ENCODE results near the gene SLC26A2. TPM values are rescaled to one million over a fixed set of nuclear protein-coding genes. Genes with fewer than 3 reads are reported as not detected.

The SLC26A2 gene
- total RNA-seq, 4 donors from 2014 or later, result 10.1 to 13.6 (median 12.8) TPM

DNA sequence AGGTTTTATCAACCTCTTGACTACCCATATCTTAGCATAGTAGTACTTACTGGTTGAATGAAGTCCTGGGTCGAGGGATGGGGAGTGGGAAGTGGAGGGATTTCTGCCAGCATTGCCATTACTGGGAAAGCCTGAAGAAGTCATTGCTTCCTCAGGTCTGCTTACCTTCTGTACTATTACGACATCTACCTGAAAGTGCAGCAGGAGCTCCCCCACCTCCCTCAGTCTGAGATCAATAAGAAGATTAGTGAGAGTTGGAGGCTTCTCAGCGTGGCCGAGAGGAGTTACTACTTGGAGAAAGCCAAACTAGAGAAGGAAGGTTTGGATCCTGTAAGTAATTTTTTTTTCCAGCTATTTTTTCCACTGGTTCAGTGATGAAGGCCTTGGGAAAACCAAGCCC, 45.8 kb downstream of the SLC26A2 start:
- peaks cover 13 to 18% of the 10 kb centered on the region in 2 donors for H3K4me1 ChIP-seq
- no peaks in the 10 kb centered on the region for H3K9me3 ChIP-seq
- TF ChIP-seq, protein P1, sequence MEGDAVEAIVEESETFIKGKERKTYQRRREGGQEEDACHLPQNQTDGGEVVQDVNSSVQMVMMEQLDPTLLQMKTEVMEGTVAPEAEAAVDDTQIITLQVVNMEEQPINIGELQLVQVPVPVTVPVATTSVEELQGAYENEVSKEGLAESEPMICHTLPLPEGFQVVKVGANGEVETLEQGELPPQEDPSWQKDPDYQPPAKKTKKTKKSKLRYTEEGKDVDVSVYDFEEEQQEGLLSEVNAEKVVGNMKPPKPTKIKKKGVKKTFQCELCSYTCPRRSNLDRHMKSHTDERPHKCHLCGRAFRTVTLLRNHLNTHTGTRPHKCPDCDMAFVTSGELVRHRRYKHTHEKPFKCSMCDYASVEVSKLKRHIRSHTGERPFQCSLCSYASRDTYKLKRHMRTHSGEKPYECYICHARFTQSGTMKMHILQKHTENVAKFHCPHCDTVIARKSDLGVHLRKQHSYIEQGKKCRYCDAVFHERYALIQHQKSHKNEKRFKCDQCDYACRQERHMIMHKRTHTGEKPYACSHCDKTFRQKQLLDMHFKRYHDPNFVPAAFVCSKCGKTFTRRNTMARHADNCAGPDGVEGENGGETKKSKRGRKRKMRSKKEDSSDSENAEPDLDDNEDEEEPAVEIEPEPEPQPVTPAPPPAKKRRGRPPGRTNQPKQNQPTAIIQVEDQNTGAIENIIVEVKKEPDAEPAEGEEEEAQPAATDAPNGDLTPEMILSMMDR (IDR thresholded peaks at IDR 0.05), result no peak
- TF ChIP-seq POLR2A (IDR thresholded peaks at IDR 0.05), result no peak
- H3K36me3 ChIP-seq, result peaks cover 22% of the 10 kb centered on the region in 2 donors
- no peak overlapping the region for H3K27ac ChIP-seq
- 91% methylated on average over 4 of the region's 4 CpGs for whole genome bisulfite sequencing, 2 donors
- no peak overlapping the region for H3K4me3 ChIP-seq (replicated peaks in 1 of 3)
- no peak for DNase-seq
- intact Hi-C loops (cut with DNase I), result no loop called here
- H3K27me3 ChIP-seq, result no peaks in the 10 kb centered on the region

GRCh38 chr5:150007050-150007449, 46.5 kb downstream of the SLC26A2 start:
- Histone ChIP-seq H3K27me3 (no peaks in the 10 kb centered on the region), H3K9me3 (no peaks in the 10 kb centered on the region), H3K36me3 (peaks cover 23 to 28% of the 10 kb centered on the region in 2 donors), H3K27ac (no peak overlapping the region), H3K4me1 (peaks cover 11 to 12% of the 10 kb centered on the region in 2 donors), H3K4me3 (replicated peaks in 1 of 3) (no peak overlapping the region)
- intact Hi-C loops (cut with DNase I), result no loop called here
- no peak for DNase-seq
- TF ChIP-seq, protein P1 (IDR thresholded peaks at IDR 0.05), result no peak
- no peak for TF ChIP-seq POLR2A (IDR thresholded peaks at IDR 0.05)

- intact Hi-C loops (cut with DNase I), result no loop called here
- peaks cover 39 to 52% of the 10 kb centered on the region in 2 donors for H3K36me3 ChIP-seq
- H3K4me3 ChIP-seq (replicated peaks in 1 of 3), result no peak overlapping the region
- H3K9me3 ChIP-seq, result no peaks in the 10 kb centered on the region
- no peaks in the 10 kb centered on the region for H3K4me1 ChIP-seq
- WGBS, 2 donors, result 83 to 96% methylated on average over 6 of the region's 6 CpGs
- DNase-seq, result no peak
- TF ChIP-seq POLR2A (IDR thresholded peaks at IDR 0.05), result no peak
- TF ChIP-seq, protein P1 (IDR thresholded peaks at IDR 0.05), result no peak
- H3K27me3 ChIP-seq, result no peaks in the 10 kb centered on the region
- no peak overlapping the region for H3K27ac ChIP-seq
Observed at GRCh38 chr5:150009671-150010387, 49.3 kb downstream of the SLC26A2 start.

- H3K27me3 ChIP-seq, result no peaks in the 10 kb centered on the region
- no peaks in the 10 kb centered on the region for H3K4me1 ChIP-seq
- intact Hi-C loops (cut with DNase I), result no loop called here
- H3K36me3 ChIP-seq, result peaks cover 52 to 54% of the 10 kb centered on the region in 2 donors
- TF ChIP-seq POLR2A (IDR thresholded peaks at IDR 0.05), result no peak
- TF ChIP-seq, protein P1 (IDR thresholded peaks at IDR 0.05), result no peak
- no peak for DNase-seq
- H3K4me3 ChIP-seq (replicated peaks in 1 of 3), result no peak overlapping the region
- H3K27ac ChIP-seq, result no peak overlapping the region
- 94 to 100% methylated on average over 4 of the region's 4 CpGs for WGBS, 2 donors
- H3K9me3 ChIP-seq, result no peaks in the 10 kb centered on the region
Observed at GRCh38 chr5:150013931-150014330, 53.4 kb downstream of the SLC26A2 start.

- 99% methylated on average over 3 of the region's 3 CpGs for WGBS, 2 donors
- peaks cover 54 to 55% of the 10 kb centered on the region in 2 donors for H3K36me3 ChIP-seq
Observed at GRCh38 chr5:150014456-150014855, 53.9 kb downstream of the SLC26A2 start.

More at GRCh38 chr5:150014456-150014855, 53.9 kb downstream of the SLC26A2 start:
- DNase-seq, result no peak
- Histone ChIP-seq H3K27me3 (no peaks in the 10 kb centered on the region), H3K9me3 (no peaks in the 10 kb centered on the region), H3K4me1 (no peaks in the 10 kb centered on the region), H3K27ac (no peak overlapping the region), H3K4me3 (replicated peaks in 1 of 3) (no peak overlapping the region)
- no peak for TF ChIP-seq POLR2A (IDR thresholded peaks at IDR 0.05)
- TF ChIP-seq, protein P1 (IDR thresholded peaks at IDR 0.05), result no peak
- intact Hi-C loops (cut with DNase I), result no loop called here

Data from thyroid gland (tissue), 4 donors.